Endodermal cell (in vitro differentiated cells): ENCODE measurements around the gene BMP2. TPM values are rescaled to one million over a fixed set of nuclear protein-coding genes. Genes with fewer than 3 reads are reported as not detected.

Experiments
- DNase-seq: peaks from one replicate; pipeline ENCODE4 v3.0.0-alpha.2; 2017
- H3K27ac ChIP-seq: 2 replicates; pipeline ENCODE4 v1.5.1; 2013; ENCODE audit warnings: mild to moderate bottlenecking, low read depth, low read length, moderate library complexity
- H3K27me3 ChIP-seq: 2 replicates; pipeline ENCODE4 v1.6.1; 2013; ENCODE audit warnings: mild to moderate bottlenecking, low read length, moderate library complexity; ENCODE audit not compliant: insufficient read depth, control insufficient read depth, poor library complexity, severe bottlenecking
- H3K36me3 ChIP-seq: 2 replicates; pipeline ENCODE4 v1.7.0; 2013; ENCODE audit warnings: mild to moderate bottlenecking, low read length, moderate library complexity; ENCODE audit not compliant: control insufficient read depth, insufficient read depth
- H3K4me1 ChIP-seq: one replicate; pipeline ENCODE4 v1.7.0; 2013; ENCODE audit warnings: low read length; ENCODE audit not compliant: control insufficient read depth, insufficient read depth
- H3K4me3 ChIP-seq: 2 replicates; pipeline ENCODE4 v1.5.1; 2013; ENCODE audit warnings: mild to moderate bottlenecking, low read length, moderate library complexity
- H3K9ac ChIP-seq: 2 replicates; pipeline ENCODE4 v1.6.1; 2013; ENCODE audit warnings: mild to moderate bottlenecking, low read length, moderate library complexity; ENCODE audit not compliant: poor library complexity, severe bottlenecking; ENCODE audit errors: extremely low read depth
- H3K9me3 ChIP-seq: 2 replicates; pipeline ENCODE4 v1.6.1; 2013; ENCODE audit warnings: mild to moderate bottlenecking, low read length, moderate library complexity; ENCODE audit not compliant: control insufficient read depth
- H3K27ac Mint-ChIP-seq: 2 replicates; pipeline ENCODE4 v1.8.0; 2020; ENCODE audit warnings: mixed read lengths
- H3K27me3 Mint-ChIP-seq: 2 replicates; pipeline ENCODE4 v1.8.0; 2021; ENCODE audit warnings: mild to moderate bottlenecking, mixed read lengths; ENCODE audit not compliant: insufficient read depth
- H3K36me3 Mint-ChIP-seq: 2 replicates; pipeline ENCODE4 v1.8.0; 2020; ENCODE audit warnings: low read depth, mixed read lengths
- H3K4me1 Mint-ChIP-seq: 2 replicates; pipeline ENCODE4 v1.8.0; 2020; ENCODE audit warnings: mixed read lengths
- H3K4me3 Mint-ChIP-seq: 2 replicates; pipeline ENCODE4 v1.8.0; 2020; ENCODE audit warnings: mild to moderate bottlenecking, moderate library complexity, mixed read lengths
- H3K9me3 Mint-ChIP-seq: 2 replicates; pipeline ENCODE4 v1.8.0; 2020; ENCODE audit warnings: mild to moderate bottlenecking, mixed read lengths
- WGBS, 2 experiments: methylation state at CpG; one replicate each; pipeline versions ENCODE4 v1.1.5 to v1.1.7; 2013; ENCODE audit warnings: missing lambda C conversion rate in 2 of 2, mixed read lengths in 1 of 2; ENCODE audit not compliant: insufficient coverage in 1 of 2, insufficient read length in 1 of 2; 5-methylcytosine and 5-hydroxymethylcytosine counted together
- total RNA-seq, 2 donors: library from RNA; stranded (reverse); fragmentation: NEBNext Ultra II Directional in 1 of 2; extraction: Animal tissue kit (Norgen Biotek cat#: 25700) in 1 of 2; gene quantifications; 2 replicates in 1 of 2; 3 replicates in 1 of 2; pipeline ENCODE4 v1.2.1, GENCODE V29; 2021
- TF ChIP-seq, protein P1 (sequence below): fragments of 200-600 bp; sonication (generic); conservative IDR thresholded peaks from 2 replicates; pipeline ENCODE4 v1.5.0; 2021; ENCODE audit warnings: antibody characterized with exemption, mild to moderate bottlenecking

Gene BMP2
- total RNA-seq, 2 donors from 2014 or later, result 132 to 205 TPM

DNA sequence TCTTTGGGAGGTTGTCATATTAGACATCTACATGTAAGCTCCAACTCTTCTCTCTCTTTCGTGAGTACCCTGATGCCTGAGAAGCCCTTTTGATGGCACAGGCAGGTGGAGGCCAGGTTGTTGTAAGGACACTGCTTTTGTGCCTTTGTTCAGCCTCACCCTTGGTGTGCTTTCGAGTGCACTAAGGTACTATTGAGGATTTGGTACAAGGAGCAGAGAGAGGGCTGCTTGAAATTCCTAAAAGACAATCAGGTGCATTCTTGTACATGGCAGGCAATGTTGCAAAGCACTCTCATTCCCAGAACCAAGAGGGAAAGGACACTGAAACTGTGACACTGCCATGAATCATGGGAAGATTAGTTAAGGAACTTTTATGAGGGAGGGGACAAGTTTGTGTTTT is 19.1 kb downstream of the BMP2 start:
- no peak overlapping the region for H3K4me3 ChIP-seq
- Mint-ChIP-seq H3K4me1 (peaks cover 10% of the 10 kb centered on the region), H3K27ac (no peak overlapping the region), H3K4me3 (no peak overlapping the region), H3K27me3 (peaks cover 6% of the 10 kb centered on the region), H3K36me3 (peaks cover 15% of the 10 kb centered on the region), H3K9me3 (no peaks in the 10 kb centered on the region)
- no peaks in the 10 kb centered on the region for H3K27me3 ChIP-seq
- H3K36me3 ChIP-seq, result peaks cover 26% of the 10 kb centered on the region
- DNase-seq, result no peak
- no peak overlapping the region for H3K27ac ChIP-seq
- no peaks in the 10 kb centered on the region for H3K4me1 ChIP-seq
- 83 to 84% methylated on average over 1 to 2 of the region's 2 CpGs for WGBS, 2 experiments
- TF ChIP-seq, protein P1, sequence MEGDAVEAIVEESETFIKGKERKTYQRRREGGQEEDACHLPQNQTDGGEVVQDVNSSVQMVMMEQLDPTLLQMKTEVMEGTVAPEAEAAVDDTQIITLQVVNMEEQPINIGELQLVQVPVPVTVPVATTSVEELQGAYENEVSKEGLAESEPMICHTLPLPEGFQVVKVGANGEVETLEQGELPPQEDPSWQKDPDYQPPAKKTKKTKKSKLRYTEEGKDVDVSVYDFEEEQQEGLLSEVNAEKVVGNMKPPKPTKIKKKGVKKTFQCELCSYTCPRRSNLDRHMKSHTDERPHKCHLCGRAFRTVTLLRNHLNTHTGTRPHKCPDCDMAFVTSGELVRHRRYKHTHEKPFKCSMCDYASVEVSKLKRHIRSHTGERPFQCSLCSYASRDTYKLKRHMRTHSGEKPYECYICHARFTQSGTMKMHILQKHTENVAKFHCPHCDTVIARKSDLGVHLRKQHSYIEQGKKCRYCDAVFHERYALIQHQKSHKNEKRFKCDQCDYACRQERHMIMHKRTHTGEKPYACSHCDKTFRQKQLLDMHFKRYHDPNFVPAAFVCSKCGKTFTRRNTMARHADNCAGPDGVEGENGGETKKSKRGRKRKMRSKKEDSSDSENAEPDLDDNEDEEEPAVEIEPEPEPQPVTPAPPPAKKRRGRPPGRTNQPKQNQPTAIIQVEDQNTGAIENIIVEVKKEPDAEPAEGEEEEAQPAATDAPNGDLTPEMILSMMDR, result no peak
- H3K9ac ChIP-seq, result no peak overlapping the region
- H3K9me3 ChIP-seq, result no peaks in the 10 kb centered on the region

DNA sequence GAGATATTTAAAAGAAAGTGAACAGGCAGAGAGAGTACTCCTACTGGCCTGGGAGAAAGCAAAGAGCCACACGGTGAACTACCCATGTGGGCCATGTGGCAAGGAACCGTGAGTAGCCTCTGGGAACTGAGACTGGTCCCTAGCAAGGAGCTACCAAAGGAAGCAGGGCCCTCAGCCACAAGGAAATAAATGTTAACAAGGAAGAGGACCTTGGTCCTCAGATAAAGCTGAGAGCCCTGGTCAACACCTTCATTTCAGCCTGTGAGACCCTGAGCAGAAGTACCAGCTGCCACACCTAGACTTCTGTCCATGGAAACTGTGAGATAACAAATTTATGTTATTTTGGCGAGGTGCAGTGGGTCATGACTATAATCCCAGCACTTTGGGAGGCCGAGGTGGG is 25.3 kb downstream of the BMP2 start:
- 66 to 92% methylated on average over 3 to 4 of the region's 4 CpGs for WGBS, 2 experiments
- Histone ChIP-seq H3K27me3 (peaks cover 8% of the 10 kb centered on the region), H3K9me3 (no peaks in the 10 kb centered on the region), H3K9ac (no peak overlapping the region), H3K27ac (no peak overlapping the region), H3K4me3 (no peak overlapping the region), H3K4me1 (peaks cover 5% of the 10 kb centered on the region), H3K36me3 (no peaks in the 10 kb centered on the region)
- TF ChIP-seq, protein P1, result no peak
- Mint-ChIP-seq H3K27me3 (peaks cover 16% of the 10 kb centered on the region), H3K4me3 (no peak overlapping the region), H3K27ac (no peak overlapping the region), H3K9me3 (no peaks in the 10 kb centered on the region), H3K36me3 (no peaks in the 10 kb centered on the region), H3K4me1 (peaks cover 12% of the 10 kb centered on the region)
- no peak for DNase-seq

DNA sequence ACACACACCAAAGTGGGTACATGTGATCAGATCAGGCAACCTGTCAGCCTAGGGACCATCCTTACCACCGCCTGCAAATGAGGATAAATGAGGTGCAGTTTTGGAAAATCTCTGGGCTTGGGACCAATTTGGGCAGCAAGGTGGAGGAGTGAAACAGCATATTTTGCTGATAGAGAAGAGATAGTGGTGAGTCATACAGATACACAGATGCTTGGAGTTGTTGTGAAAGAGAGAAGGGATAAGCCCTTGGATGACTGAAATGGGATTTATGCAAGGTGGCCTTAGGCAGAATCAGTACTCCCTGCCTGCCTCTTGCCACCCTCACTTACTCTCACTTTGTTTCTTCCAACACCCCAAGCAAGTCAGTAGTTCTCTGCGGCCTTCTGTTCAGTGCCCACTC is 34.7 kb downstream of the BMP2 start:
- H3K27me3 ChIP-seq, result no peaks in the 10 kb centered on the region
- H3K9me3 Mint-ChIP-seq, result peaks cover 17% of the 10 kb centered on the region
- peaks cover 7% of the 10 kb centered on the region for H3K36me3 Mint-ChIP-seq
- H3K36me3 ChIP-seq, result no peaks in the 10 kb centered on the region
- TF ChIP-seq, protein P1, result no peak
- peaks cover 23% of the 10 kb centered on the region for H3K9me3 ChIP-seq
- no peak overlapping the region for H3K4me3 Mint-ChIP-seq
- H3K9ac ChIP-seq, result no peak overlapping the region
- H3K27me3 Mint-ChIP-seq, result no peaks in the 10 kb centered on the region
- H3K4me3 ChIP-seq, result no peak overlapping the region
- peaks cover 28% of the 10 kb centered on the region for H3K4me1 Mint-ChIP-seq
- H3K27ac ChIP-seq, result no peak overlapping the region
- peaks cover 16% of the 10 kb centered on the region for H3K4me1 ChIP-seq
- 99% methylated on average over 2 of the region's 2 CpGs; no CpG with 5 or more reads in 1 of the 2 experiments for WGBS, 2 experiments
- no peak overlapping the region for H3K27ac Mint-ChIP-seq
- no peak for DNase-seq
